ENCODE results near the gene PLCXD3.
A peak's percentile ranks its signal among the peaks of the same experiment; 100 is the strongest.

Gene PLCXD3

DNA sequence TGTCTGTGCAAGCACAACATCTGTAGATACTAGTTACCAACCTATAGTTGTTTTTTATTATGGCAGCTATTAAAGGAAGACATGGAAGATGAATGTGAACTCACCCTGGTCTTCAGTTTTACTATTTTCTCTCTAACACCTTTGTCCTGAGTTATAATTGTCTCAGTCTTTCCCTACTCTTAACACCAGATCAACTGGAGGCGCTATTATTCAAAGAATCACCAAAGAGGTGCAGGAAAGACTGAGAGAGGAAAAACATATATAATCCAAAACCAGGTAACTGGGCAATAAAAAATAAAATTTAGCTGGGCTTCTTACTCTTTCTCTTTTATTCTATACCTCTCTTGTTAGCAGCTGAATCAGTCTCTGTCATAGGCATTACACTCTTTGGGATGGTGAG, 162.8 kb downstream of the PLCXD3 start:
- H3K4me3 ChIP-seq (replicated peaks in 1 of 2; ENCODE audit: low read depth in 2 of 2, low read length in 2 of 2), result no peak overlapping the region
- TF ChIP-seq, protein P1, sequence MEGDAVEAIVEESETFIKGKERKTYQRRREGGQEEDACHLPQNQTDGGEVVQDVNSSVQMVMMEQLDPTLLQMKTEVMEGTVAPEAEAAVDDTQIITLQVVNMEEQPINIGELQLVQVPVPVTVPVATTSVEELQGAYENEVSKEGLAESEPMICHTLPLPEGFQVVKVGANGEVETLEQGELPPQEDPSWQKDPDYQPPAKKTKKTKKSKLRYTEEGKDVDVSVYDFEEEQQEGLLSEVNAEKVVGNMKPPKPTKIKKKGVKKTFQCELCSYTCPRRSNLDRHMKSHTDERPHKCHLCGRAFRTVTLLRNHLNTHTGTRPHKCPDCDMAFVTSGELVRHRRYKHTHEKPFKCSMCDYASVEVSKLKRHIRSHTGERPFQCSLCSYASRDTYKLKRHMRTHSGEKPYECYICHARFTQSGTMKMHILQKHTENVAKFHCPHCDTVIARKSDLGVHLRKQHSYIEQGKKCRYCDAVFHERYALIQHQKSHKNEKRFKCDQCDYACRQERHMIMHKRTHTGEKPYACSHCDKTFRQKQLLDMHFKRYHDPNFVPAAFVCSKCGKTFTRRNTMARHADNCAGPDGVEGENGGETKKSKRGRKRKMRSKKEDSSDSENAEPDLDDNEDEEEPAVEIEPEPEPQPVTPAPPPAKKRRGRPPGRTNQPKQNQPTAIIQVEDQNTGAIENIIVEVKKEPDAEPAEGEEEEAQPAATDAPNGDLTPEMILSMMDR (IDR thresholded peaks at IDR 0.05; ENCODE audit: low read depth, low read length), result no peak
- peak in 1 of 2 donors; percentile 27 for DNase-seq (ENCODE audit: low read depth in 2 of 2)

DNA sequence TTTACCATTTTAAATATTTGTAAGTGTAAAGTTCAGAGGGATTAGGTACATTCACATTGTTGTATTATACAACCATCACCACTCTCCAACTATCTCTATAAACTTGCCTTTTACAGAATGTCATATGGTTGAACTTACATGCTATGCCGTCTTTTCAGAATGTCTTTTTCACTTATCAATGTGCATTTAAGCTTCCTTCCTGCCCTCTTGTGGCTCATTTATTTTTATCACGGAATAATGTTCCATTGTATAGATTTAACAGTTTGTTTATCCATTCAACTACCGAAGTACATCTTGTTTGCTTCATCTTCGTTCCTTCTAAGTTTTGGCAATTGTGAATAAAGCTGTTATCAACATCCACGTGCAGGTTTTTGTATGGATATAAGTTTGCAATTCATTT, 163.8 kb downstream of the PLCXD3 start:
- peak; percentile 59 to 65 for DNase-seq (ENCODE audit: low read depth in 2 of 2)
- TF ChIP-seq, protein P1 (IDR thresholded peaks at IDR 0.05; ENCODE audit: low read depth, low read length), result no peak

DNA sequence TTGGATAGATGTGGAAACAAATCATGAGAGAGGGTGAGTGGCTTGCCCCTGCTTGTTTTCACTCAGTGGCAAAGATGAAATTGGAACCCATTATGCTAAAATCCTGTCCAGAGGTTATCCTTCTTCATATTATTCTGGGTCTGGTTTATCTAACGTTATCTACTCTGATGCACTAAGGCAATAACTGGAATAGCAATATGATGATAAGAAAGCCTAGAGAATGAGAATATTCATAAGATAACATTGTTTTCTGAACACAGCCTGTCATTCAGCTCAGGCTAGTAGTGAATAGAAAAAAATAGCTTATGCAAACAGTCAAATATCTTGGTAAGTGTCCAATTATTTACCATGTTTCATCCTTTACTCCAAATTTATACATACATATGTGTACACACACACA, 165.1 kb downstream of the PLCXD3 start:
- peak in 1 of 2 donors; percentile 81 for DNase-seq (ENCODE audit: low read depth in 2 of 2)
- TF ChIP-seq, protein P1 (IDR thresholded peaks at IDR 0.05; ENCODE audit: low read depth, low read length), result no peak

More for the DNA sequence above, 163.8 kb downstream of the PLCXD3 start:
- no peak overlapping the region for H3K4me3 ChIP-seq (replicated peaks in 1 of 2; ENCODE audit: low read depth in 2 of 2, low read length in 2 of 2)

GRCh38 chr5:41339339-41339738, 171.1 kb downstream of the PLCXD3 start:
- no peak for DNase-seq (ENCODE audit: low read depth in 2 of 2)
- TF ChIP-seq, protein P1 (IDR thresholded peaks at IDR 0.05; ENCODE audit: low read depth, low read length), result no peak
- no peak overlapping the region for H3K4me3 ChIP-seq (replicated peaks in 1 of 2; ENCODE audit: low read depth in 2 of 2, low read length in 2 of 2)

More for the DNA sequence above, 165.1 kb downstream of the PLCXD3 start:
- H3K4me3 ChIP-seq (replicated peaks in 1 of 2; ENCODE audit: low read depth in 2 of 2, low read length in 2 of 2), result no peak overlapping the region

DNA sequence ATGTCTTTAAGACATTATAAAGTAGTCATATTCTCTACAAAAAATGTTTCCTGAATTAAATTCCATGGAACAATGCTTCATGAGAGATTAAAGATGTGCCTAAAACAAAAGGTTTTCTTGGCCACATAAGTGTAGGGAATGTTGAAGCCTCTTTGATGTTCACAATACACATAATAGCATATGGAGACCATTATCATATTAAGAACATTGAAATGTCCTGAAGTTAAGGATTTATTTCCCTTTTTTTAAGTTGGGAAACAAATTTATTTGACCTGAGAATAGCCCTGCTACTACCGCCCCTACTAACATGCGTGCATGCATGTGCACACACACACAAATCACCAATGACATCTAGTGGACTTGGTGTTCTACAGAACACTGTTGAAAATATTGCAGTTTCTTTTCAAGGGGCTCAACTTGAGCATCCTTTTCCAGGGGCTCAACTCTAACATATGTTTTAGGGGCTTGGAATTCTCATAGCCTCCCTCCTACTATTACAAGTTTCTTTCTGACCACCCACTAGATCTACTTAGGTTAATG, 172.2 kb downstream of the PLCXD3 start:
- TF ChIP-seq, protein P1 (IDR thresholded peaks at IDR 0.05; ENCODE audit: low read depth, low read length), result peak; percentile 5
- DNase-seq (ENCODE audit: low read depth in 2 of 2), result peak in 1 of 2 donors; percentile 32

GRCh38 chr5:41337724-41338123, 172.7 kb downstream of the PLCXD3 start:
- TF ChIP-seq, protein P1 (IDR thresholded peaks at IDR 0.05; ENCODE audit: low read depth, low read length), result no peak
- no peak overlapping the region for H3K4me3 ChIP-seq (replicated peaks in 1 of 2; ENCODE audit: low read depth in 2 of 2, low read length in 2 of 2)
- no peak for DNase-seq (ENCODE audit: low read depth in 2 of 2)

More for the DNA sequence above, 172.2 kb downstream of the PLCXD3 start:
- H3K4me3 ChIP-seq (replicated peaks in 1 of 2; ENCODE audit: low read depth in 2 of 2, low read length in 2 of 2), result no peak overlapping the region

DNA sequence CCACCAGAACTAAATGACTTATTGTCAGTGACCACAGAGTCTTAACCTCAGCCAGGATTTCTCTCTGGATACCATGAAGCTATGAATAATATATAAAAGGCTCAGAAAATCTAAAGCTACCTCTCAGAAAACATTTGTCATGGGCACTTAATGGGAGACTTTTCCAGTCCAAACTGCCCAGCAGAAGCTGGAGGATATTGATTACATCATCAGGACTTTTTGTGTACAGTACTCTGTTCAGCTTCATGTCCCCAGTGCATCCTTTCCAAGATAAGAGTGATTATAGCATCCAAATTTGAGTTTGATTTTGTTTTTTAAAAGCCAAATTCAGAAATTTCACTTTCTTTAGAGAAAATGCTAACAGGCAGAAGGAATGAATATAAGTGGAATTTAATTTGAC, 173.2 kb downstream of the PLCXD3 start:
- no peak overlapping the region for H3K4me3 ChIP-seq (replicated peaks in 1 of 2; ENCODE audit: low read depth in 2 of 2, low read length in 2 of 2)
- DNase-seq (ENCODE audit: low read depth in 2 of 2), result no peak
- TF ChIP-seq, protein P1 (IDR thresholded peaks at IDR 0.05; ENCODE audit: low read depth, low read length), result no peak
